Measurements from ENCODE around the gene B4GALNT3. TPM values are rescaled to one million over a fixed set of nuclear protein-coding genes. Genes with fewer than 3 reads are reported as not detected.

The B4GALNT3 gene
- total RNA-seq, 1 experiment from 2014 or later: 23.3 TPM

DNA sequence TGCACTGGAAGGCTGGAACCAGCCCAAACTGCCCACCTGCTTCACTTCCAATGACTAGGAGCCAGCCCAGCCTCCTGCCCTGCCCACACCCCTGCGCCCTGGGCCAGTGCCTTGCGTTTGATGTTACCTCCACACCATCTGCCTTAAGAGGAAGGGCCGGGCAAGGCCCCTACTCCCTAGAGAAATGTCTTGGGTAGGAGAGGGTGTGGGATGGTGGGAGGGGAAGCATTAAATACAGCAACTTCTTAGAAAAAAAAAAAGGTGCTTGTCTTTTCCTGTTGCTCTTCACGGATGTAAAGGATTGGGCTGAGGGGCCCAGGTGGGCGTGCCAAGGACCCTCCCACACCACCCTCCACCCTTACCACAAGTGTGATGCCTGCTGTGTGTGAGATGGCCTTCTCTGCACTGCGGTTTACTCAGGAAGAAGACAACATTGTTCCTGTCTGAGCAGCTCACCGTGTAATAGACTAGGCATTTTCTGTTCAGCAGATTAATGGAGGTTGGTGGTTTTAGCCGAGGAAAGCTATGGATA, 103.6 kb downstream of the B4GALNT3 start:
- Mint-ChIP-seq H3K27me3 (ENCODE audit: low read depth) (peaks cover 2% of the 10 kb centered on the region), H3K9me3 (no peaks in the 10 kb centered on the region), H3K4me3 (no peak overlapping the region), H3K36me3 (ENCODE audit: insufficient read depth in 1 of 3, low read depth in 3 of 3) (no peaks in the 10 kb centered on the region; a peak in 1 of 7 replicates), H3K4me1 (peaks cover 2 to 4% of the 10 kb centered on the region in 2 experiments; a peak in 2 of 4 replicates), H3K27ac (no peak overlapping the region)
- no peak for DNase-seq
- H3K9me3 ChIP-seq (ENCODE audit: control insufficient read depth, low read depth, low read length): no peaks in the 10 kb centered on the region
- no peaks in the 10 kb centered on the region for H4K20me1 ChIP-seq (ENCODE audit: control insufficient read depth, insufficient read depth, insufficient read length)
- no peak overlapping the region for H2BK120ac ChIP-seq (ENCODE audit: low read depth, low read length, poor library complexity, severe bottlenecking)
- no peak overlapping the region for H3K23ac ChIP-seq (ENCODE audit: insufficient read length, low read depth, low read length)
- H3K4ac ChIP-seq (ENCODE audit: low read depth, low read length): no peak overlapping the region
- no peak overlapping the region for H3K14ac ChIP-seq (ENCODE audit: insufficient read depth, low read length)
- no CpG with 5 or more reads among the region's 8 CpGs for WGBS (ENCODE audit: extremely low coverage, insufficient read length, low lambda C conversion rate)
- no peak overlapping the region for H2BK5ac ChIP-seq (ENCODE audit: insufficient read length, low read length)
- no peak overlapping the region for H2BK20ac ChIP-seq (ENCODE audit: low read depth, low read length, poor library complexity, severe bottlenecking)
- H3T11ph ChIP-seq (ENCODE audit: low read length): no peak overlapping the region
- no peak overlapping the region for H3K4me2 ChIP-seq (ENCODE audit: insufficient read depth, insufficient read length, low read length)
- H3K4me1 ChIP-seq (ENCODE audit: insufficient read depth, low read length): no peaks in the 10 kb centered on the region
- no peaks in the 10 kb centered on the region for H3K23me2 ChIP-seq (ENCODE audit: insufficient read length, low read depth, low read length, poor library complexity, severe bottlenecking)
- H2AK5ac ChIP-seq (ENCODE audit: insufficient read length, low read length): no peak overlapping the region
- H4K91ac ChIP-seq (ENCODE audit: insufficient read length, low read depth, low read length): no peak overlapping the region
- no peak overlapping the region for H4K5ac ChIP-seq (ENCODE audit: insufficient read length, low read depth, low read length)
- H3K9ac ChIP-seq (ENCODE audit: extremely low read depth, insufficient read length, low read length): no peak overlapping the region
- H2AFZ ChIP-seq (ENCODE audit: low read length): no peak overlapping the region
- H3K79me2 ChIP-seq (ENCODE audit: insufficient read depth, low read length): no peaks in the 10 kb centered on the region
- no peak overlapping the region for H3K18ac ChIP-seq (ENCODE audit: insufficient read length, low read depth, low read length)
- no peaks in the 10 kb centered on the region for H3K27me3 ChIP-seq (ENCODE audit: insufficient read depth, low read length)
- H3K56ac ChIP-seq (ENCODE audit: insufficient read length, low read depth, low read length): no peak overlapping the region
- H2BK12ac ChIP-seq (ENCODE audit: insufficient read length, low read depth, low read length): no peak overlapping the region
- H2BK15ac ChIP-seq (ENCODE audit: low read depth, low read length): no peak overlapping the region
- H3K79me1 ChIP-seq (ENCODE audit: insufficient read depth, low read depth, low read length, poor library complexity, severe bottlenecking): no peaks in the 10 kb centered on the region
- TF ChIP-seq, protein P1, sequence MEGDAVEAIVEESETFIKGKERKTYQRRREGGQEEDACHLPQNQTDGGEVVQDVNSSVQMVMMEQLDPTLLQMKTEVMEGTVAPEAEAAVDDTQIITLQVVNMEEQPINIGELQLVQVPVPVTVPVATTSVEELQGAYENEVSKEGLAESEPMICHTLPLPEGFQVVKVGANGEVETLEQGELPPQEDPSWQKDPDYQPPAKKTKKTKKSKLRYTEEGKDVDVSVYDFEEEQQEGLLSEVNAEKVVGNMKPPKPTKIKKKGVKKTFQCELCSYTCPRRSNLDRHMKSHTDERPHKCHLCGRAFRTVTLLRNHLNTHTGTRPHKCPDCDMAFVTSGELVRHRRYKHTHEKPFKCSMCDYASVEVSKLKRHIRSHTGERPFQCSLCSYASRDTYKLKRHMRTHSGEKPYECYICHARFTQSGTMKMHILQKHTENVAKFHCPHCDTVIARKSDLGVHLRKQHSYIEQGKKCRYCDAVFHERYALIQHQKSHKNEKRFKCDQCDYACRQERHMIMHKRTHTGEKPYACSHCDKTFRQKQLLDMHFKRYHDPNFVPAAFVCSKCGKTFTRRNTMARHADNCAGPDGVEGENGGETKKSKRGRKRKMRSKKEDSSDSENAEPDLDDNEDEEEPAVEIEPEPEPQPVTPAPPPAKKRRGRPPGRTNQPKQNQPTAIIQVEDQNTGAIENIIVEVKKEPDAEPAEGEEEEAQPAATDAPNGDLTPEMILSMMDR (conservative IDR thresholded peaks at IDR 0.05): no peak
- no peak overlapping the region for H3K27ac ChIP-seq (ENCODE audit: insufficient read length, low read depth, low read length)
- no peak overlapping the region for H4K8ac ChIP-seq (replicated peaks; ENCODE audit: insufficient read length, low read depth, low read length)

Data from H9 (cell line).